CD4-positive, alpha-beta memory T cell (primary cell): ENCODE data around the gene MACROD2. TPM values are rescaled to one million over a fixed set of nuclear protein-coding genes. Genes with fewer than 3 reads are reported as not detected.

Experiments used
- CTCF ChIA-PET: fragments of 350-600 bp; sonication (Branson Sonifier 250); formaldehyde crosslinking; loops from one replicate; lab custom pipeline; 2021; ENCODE audit warnings: inconsistent platforms; ENCODE audit not compliant: partially characterized antibody; lab: Charles Lee
- POLR2A ChIA-PET: fragments of 350-600 bp; sonication (Branson Sonifier 250); formaldehyde crosslinking; loops from one replicate; lab custom pipeline; 2021; ENCODE audit not compliant: partially characterized antibody; lab: Charles Lee
- DNase-seq, 5 donors: peaks; one replicate each; pipeline versions ENCODE4 v3.0.0 to v3.0.0-alpha.2; 2020 to 2022; ENCODE audit warnings: mixed read lengths in 1 of 5
- H3K27ac ChIP-seq: one replicate; pipeline ENCODE4 v1.7.0; 2013; ENCODE audit warnings: low read depth, low read length
- H3K27me3 ChIP-seq: 2 replicates; pipeline ENCODE4 v1.7.0; 2013; ENCODE audit warnings: mild to moderate bottlenecking, low read length, moderate library complexity; ENCODE audit not compliant: insufficient read depth
- H3K36me3 ChIP-seq: 2 replicates; pipeline ENCODE4 v1.7.0; 2013; ENCODE audit warnings: mild to moderate bottlenecking, low read length, moderate library complexity; ENCODE audit not compliant: insufficient read depth
- H3K4me1 ChIP-seq: 2 replicates; pipeline ENCODE4 v1.7.0; 2013; ENCODE audit warnings: mild to moderate bottlenecking, low read length, moderate library complexity; ENCODE audit not compliant: insufficient read depth
- H3K4me3 ChIP-seq, 2 donors: one replicate each; pipeline ENCODE4 v1.7.0; 2013; ENCODE audit warnings: low read length in 2 of 2, mild to moderate bottlenecking in 1 of 2
- H3K9me3 ChIP-seq, 2 donors: one replicate each; pipeline ENCODE4 v1.7.0; 2013; ENCODE audit warnings: low read length in 2 of 2, control low read depth in 1 of 2; ENCODE audit not compliant: control insufficient read depth in 1 of 2
- H3K27ac Mint-ChIP-seq, 7 donors: one replicate each; pipeline ENCODE4 v1.8.0; 2020 to 2021; ENCODE audit warnings: mixed read lengths in 7 of 7, mild to moderate bottlenecking in 6 of 7, inconsistent platforms in 3 of 7, moderate library complexity in 3 of 7
- H3K27me3 Mint-ChIP-seq, 2 donors: one replicate each; pipeline ENCODE4 v1.8.0; 2020 to 2021; ENCODE audit warnings: mixed read lengths in 2 of 2
- H3K36me3 Mint-ChIP-seq, 2 donors: one replicate each; pipeline ENCODE4 v1.8.0; 2020 to 2021; ENCODE audit warnings: mixed read lengths in 2 of 2, inconsistent platforms in 1 of 2, mild to moderate bottlenecking in 1 of 2
- H3K4me1 Mint-ChIP-seq, 4 donors: one replicate each; pipeline ENCODE4 v1.8.0; 2020 to 2021; ENCODE audit warnings: mixed read lengths in 4 of 4, mild to moderate bottlenecking in 1 of 4
- H3K4me3 Mint-ChIP-seq, 8 donors: one replicate each; pipeline ENCODE4 v1.8.0; 2020 to 2021; ENCODE audit warnings: mixed read lengths in 8 of 8, mild to moderate bottlenecking in 7 of 8, moderate library complexity in 6 of 8, inconsistent platforms in 3 of 8
- H3K9me3 Mint-ChIP-seq, 8 donors: one replicate each; pipeline ENCODE4 v1.8.0; 2020 to 2021; ENCODE audit warnings: mixed read lengths in 8 of 8, mild to moderate bottlenecking in 5 of 8, inconsistent platforms in 3 of 8, moderate library complexity in 1 of 8
- intact Hi-C: fragments of 100-400 bp; cut with micrococcal nuclease; formaldehyde crosslinking; loops from one replicate; pipeline ENCODE4 v1.15.1; 2023
- polyA plus RNA-seq, 2 donors: library from polyadenylated mRNA; unstranded; fragments of 300-500 nt; fragmentation: Illumina TruSeq; gene quantifications; one replicate each; pipeline ENCODE4 v1.2.3, GENCODE V29; 2021
- total RNA-seq, 2 experiments: library from RNA; stranded (reverse); gene quantifications; one replicate each; pipeline ENCODE4 v1.2.3, GENCODE V29; 2021

The MACROD2 gene
- total and polyA plus RNA-seq, 4 experiments from 2014 or later: not detected

GRCh38 chr20:15921930-15922329 lies 1926.6 kb downstream of the MACROD2 start:
- Histone ChIP-seq H3K4me1 (no peaks in the 10 kb centered on the region), H3K27me3 (no peaks in the 10 kb centered on the region), H3K9me3 (no peaks in the 10 kb centered on the region), H3K4me3 (no peak overlapping the region), H3K36me3 (no peaks in the 10 kb centered on the region), H3K27ac (no peak overlapping the region)
- Mint-ChIP-seq H3K27me3 (peaks cover 0 to 1% of the 10 kb centered on the region in 2 donors), H3K4me3 (no peak overlapping the region), H3K27ac (no peak overlapping the region), H3K4me1 (no peaks in the 10 kb centered on the region), H3K36me3 (no peaks in the 10 kb centered on the region), H3K9me3 (peaks cover 0 to 9% (median 4%) of the 10 kb centered on the region in 8 donors)
- DNase-seq: no peak
- intact Hi-C loops: no loop called here
- ChIA-PET POLR2A (no interaction called here), CTCF (no interaction called here)

DNA sequence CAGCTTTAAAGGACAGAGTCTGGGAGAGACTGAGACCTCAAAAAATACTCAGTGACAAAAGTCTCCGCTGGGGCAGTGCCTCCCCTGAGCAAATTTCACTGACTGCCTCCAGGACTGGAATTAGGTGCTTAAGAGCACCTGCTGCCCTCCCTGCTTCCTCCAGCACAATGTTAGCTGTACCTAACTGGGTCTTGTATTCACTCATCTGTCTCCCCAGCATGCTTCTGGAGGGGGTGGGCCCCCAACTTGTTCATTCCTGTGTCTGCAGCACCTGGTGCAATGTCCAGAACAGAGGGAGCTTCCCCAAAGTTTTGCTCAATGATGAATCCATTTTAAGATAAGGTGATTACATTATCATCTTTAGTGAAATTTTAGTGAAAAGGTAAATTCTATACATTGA lies 1927.2 kb downstream of the MACROD2 start:
- Mint-ChIP-seq H3K9me3 (peaks cover 0 to 9% (median 4%) of the 10 kb centered on the region in 8 donors), H3K4me1 (no peaks in the 10 kb centered on the region), H3K36me3 (no peaks in the 10 kb centered on the region), H3K4me3 (no peak overlapping the region), H3K27me3 (peaks cover 0 to 1% of the 10 kb centered on the region in 2 donors), H3K27ac (no peak overlapping the region)
- no peaks in the 10 kb centered on the region for H3K36me3 ChIP-seq
- POLR2A ChIA-PET: no interaction called here
- no peak overlapping the region for H3K4me3 ChIP-seq
- H3K9me3 ChIP-seq: no peaks in the 10 kb centered on the region
- H3K27ac ChIP-seq: no peak overlapping the region
- no peaks in the 10 kb centered on the region for H3K27me3 ChIP-seq
- no peak for DNase-seq
- intact Hi-C loops: no loop called here
- no peaks in the 10 kb centered on the region for H3K4me1 ChIP-seq
- CTCF ChIA-PET: no interaction called here

DNA sequence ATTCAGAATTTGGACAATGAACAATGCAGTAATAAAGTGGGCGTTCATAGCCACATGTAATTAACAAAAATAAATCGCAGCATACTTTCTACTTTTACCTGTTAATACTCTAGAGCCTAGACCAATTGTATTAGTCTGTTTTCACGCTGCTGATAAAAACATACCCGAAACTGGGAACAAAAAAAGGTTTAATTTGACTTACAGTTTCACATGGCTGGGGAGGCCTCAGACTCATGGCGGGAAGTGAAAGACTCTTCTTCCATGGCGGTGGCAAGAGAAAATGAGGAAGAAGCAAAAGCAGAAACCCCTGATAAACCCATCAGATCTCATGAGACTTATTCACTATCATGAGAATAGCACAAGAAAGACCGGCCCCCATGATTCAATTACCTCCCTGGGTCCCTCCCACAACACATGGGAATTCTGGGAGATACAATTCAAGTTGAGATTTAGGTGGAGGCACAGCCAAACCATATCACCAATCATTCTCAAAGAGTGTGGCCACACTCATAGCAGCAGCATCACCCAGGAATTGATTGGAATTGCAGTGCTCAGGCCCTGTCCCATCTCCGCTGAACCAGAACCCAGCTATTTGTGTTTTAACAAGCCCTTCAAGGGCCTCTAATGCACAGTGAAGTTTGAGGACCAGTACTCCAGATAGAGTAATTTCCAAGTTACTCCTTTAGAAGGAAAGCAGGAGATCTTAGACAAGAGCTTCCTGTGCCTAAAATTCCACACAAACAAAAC lies 1927.9 kb downstream of the MACROD2 start:
- H3K4me3 Mint-ChIP-seq: no peak overlapping the region
- intact Hi-C loops: no loop called here
- CTCF ChIA-PET: no interaction called here

DNA sequence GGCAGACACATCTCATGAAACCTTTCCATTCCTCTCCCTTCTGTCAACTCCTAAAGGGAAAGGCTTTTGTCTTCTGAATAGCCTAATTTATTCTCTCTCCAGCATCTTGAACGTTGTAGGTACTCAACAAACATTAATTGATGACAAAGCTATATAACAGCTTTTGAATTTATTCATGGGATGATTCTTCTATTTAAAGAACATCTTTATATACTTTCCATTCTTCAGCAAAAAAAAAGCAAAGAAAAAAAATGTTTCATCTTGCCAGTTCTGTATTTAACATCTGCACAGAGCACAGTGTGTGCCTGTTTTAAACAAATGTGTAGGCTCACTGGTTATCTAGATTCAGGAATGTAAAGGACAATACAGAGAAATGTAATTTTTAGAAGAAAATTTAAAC lies 1929.2 kb downstream of the MACROD2 start:
- H3K4me3 ChIP-seq: no peak overlapping the region
- H3K9me3 ChIP-seq: no peaks in the 10 kb centered on the region
- DNase-seq: no peak
- peaks cover 0 to 9% (median under 1%) of the 10 kb centered on the region in 8 donors for H3K9me3 Mint-ChIP-seq
- H3K27ac Mint-ChIP-seq: no peak overlapping the region
- no peak overlapping the region for H3K4me3 Mint-ChIP-seq
- H3K36me3 Mint-ChIP-seq: no peaks in the 10 kb centered on the region
- no peaks in the 10 kb centered on the region for H3K4me1 ChIP-seq
- no peaks in the 10 kb centered on the region for H3K36me3 ChIP-seq
- POLR2A ChIA-PET: no interaction called here
- H3K27me3 ChIP-seq: no peaks in the 10 kb centered on the region
- intact Hi-C loops: no loop called here
- no peak overlapping the region for H3K27ac ChIP-seq
- peaks cover 0 to 1% of the 10 kb centered on the region in 2 donors for H3K27me3 Mint-ChIP-seq
- no peaks in the 10 kb centered on the region for H3K4me1 Mint-ChIP-seq
- CTCF ChIA-PET: no interaction called here

More for the DNA sequence above, 1927.9 kb downstream of the MACROD2 start:
- POLR2A ChIA-PET: no interaction called here
- Histone ChIP-seq H3K9me3 (no peaks in the 10 kb centered on the region), H3K4me1 (no peaks in the 10 kb centered on the region), H3K27me3 (no peaks in the 10 kb centered on the region), H3K4me3 (no peak overlapping the region), H3K27ac (no peak overlapping the region), H3K36me3 (no peaks in the 10 kb centered on the region)
- no peak for DNase-seq
- no peaks in the 10 kb centered on the region for H3K36me3 Mint-ChIP-seq
- H3K27me3 Mint-ChIP-seq: peaks cover 0 to 1% of the 10 kb centered on the region in 2 donors
- no peaks in the 10 kb centered on the region for H3K4me1 Mint-ChIP-seq
- no peak overlapping the region for H3K27ac Mint-ChIP-seq
- peaks cover 0 to 9% (median 3%) of the 10 kb centered on the region in 8 donors for H3K9me3 Mint-ChIP-seq

- Mint-ChIP-seq H3K36me3 (no peaks in the 10 kb centered on the region), H3K9me3 (peaks cover 0 to 9% (median under 1%) of the 10 kb centered on the region in 8 donors), H3K4me1 (no peaks in the 10 kb centered on the region), H3K27me3 (peaks cover 0 to 1% of the 10 kb centered on the region in 2 donors), H3K4me3 (no peak overlapping the region), H3K27ac (no peak overlapping the region)
- Histone ChIP-seq H3K4me1 (no peaks in the 10 kb centered on the region), H3K27me3 (no peaks in the 10 kb centered on the region), H3K36me3 (no peaks in the 10 kb centered on the region), H3K9me3 (no peaks in the 10 kb centered on the region), H3K4me3 (no peak overlapping the region), H3K27ac (no peak overlapping the region)
- no peak for DNase-seq
- intact Hi-C loops: no loop called here
- CTCF ChIA-PET: no interaction called here
- POLR2A ChIA-PET: no interaction called here
Measured at GRCh38 chr20:15925376-15925775, 1930.1 kb downstream of the MACROD2 start.

DNA sequence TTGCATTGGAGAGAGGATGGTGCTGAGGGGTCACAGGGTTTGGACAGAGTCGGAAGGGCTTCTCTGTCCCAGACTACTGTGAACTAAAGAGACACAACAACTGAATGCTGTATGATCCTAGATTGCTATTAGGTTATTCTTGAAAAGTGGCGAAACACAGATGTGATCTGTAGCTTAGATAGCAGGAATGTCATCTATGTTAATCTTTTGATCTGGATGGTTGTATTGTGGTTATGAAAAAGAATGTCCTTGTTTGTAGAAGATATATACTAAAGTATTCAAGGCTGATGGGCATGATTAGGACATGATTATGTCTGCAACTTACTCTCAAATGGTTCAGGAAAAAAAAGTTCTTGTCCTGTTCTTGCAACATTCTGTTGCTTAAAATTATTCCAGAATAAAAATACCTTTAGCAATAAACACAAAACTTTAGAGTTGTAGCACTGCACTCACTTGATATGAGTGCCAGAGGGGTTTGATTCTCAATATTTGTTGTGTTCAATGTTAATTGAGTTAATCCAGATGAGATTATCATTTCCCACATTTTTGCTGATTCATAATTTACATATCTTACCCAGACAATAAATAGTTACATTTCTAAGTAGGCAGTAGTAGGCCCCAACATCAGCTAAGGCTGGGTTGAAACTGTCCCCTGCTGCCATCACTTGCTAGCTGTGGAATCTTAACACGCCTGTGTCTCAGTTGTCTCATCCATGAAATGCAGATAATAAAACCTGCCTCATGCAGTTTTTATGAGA lies 1932.8 kb downstream of the MACROD2 start:
- H3K36me3 Mint-ChIP-seq: no peaks in the 10 kb centered on the region
- Histone ChIP-seq H3K27me3 (no peaks in the 10 kb centered on the region), H3K27ac (no peak overlapping the region), H3K9me3 (no peaks in the 10 kb centered on the region), H3K4me3 (no peak overlapping the region), H3K4me1 (no peaks in the 10 kb centered on the region), H3K36me3 (no peaks in the 10 kb centered on the region)
- peaks cover 0 to 1% of the 10 kb centered on the region in 2 donors for H3K27me3 Mint-ChIP-seq
- ChIA-PET POLR2A (no interaction called here), CTCF (no interaction called here)
- H3K4me3 Mint-ChIP-seq: no peak overlapping the region
- no peak for DNase-seq
- H3K9me3 Mint-ChIP-seq: peaks cover 0 to 6% (median 0%) of the 10 kb centered on the region in 8 donors
- intact Hi-C loops: no loop called here
- no peak overlapping the region for H3K27ac Mint-ChIP-seq
- H3K4me1 Mint-ChIP-seq: no peaks in the 10 kb centered on the region

- CTCF ChIA-PET: no interaction called here
Measured at GRCh38 chr20:15928946-15929345, 1933.6 kb downstream of the MACROD2 start.

More at GRCh38 chr20:15928946-15929345, 1933.6 kb downstream of the MACROD2 start:
- H3K4me1 ChIP-seq: no peaks in the 10 kb centered on the region
- H3K36me3 ChIP-seq: no peaks in the 10 kb centered on the region
- peaks cover 0 to 6% (median 0%) of the 10 kb centered on the region in 8 donors for H3K9me3 Mint-ChIP-seq
- H3K36me3 Mint-ChIP-seq: no peaks in the 10 kb centered on the region
- no peaks in the 10 kb centered on the region for H3K27me3 ChIP-seq
- no peak overlapping the region for H3K4me3 Mint-ChIP-seq
- peaks cover 0 to 1% of the 10 kb centered on the region in 2 donors for H3K27me3 Mint-ChIP-seq
- POLR2A ChIA-PET: no interaction called here
- DNase-seq: no peak
- H3K27ac Mint-ChIP-seq: no peak overlapping the region
- no peaks in the 10 kb centered on the region for H3K9me3 ChIP-seq
- no peak overlapping the region for H3K27ac ChIP-seq
- H3K4me1 Mint-ChIP-seq: no peaks in the 10 kb centered on the region
- H3K4me3 ChIP-seq: no peak overlapping the region
- intact Hi-C loops: no loop called here
